ENCODE results near the gene DDX11.
A peak's percentile ranks its signal among the peaks of the same experiment; 100 is the strongest.
"Not testable (repeated sequence)": the region's sequence is repeated elsewhere in the genome, so short reads cannot be mapped to it uniquely, and the experiment has no call there.

The DDX11 gene

DNA sequence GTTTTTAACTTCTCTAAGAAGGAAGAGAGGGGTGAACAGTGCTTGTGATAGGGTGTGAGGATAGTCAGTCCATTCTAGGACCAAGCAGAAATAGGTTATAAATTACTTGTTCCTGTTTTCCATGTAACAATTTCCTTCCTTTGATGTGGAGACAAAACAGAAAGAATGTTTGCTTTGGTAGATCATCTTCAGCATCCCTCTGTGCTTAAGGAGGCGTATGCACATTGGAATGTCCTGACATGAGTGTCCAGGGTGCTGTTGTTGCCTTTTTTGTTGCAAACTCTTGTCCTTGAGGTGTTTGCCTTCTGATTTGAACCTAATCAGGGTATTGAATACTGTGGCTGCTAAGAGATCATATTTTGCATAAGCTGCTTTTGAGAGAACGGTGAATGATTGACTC is 23.5 kb upstream of the DDX11 start:
- H3K27me3 ChIP-seq (ENCODE audit: low read depth); DNase-seq (ENCODE audit: low spot score in 2 of 2); H3K4me1 ChIP-seq; H3K4me3 ChIP-seq; H3K36me3 ChIP-seq (replicated peaks); H3K9me3 ChIP-seq; in situ Hi-C loops (cut with MboI; ENCODE audit: low sequenced_read_pairs): not testable (repeated sequence)

DNA sequence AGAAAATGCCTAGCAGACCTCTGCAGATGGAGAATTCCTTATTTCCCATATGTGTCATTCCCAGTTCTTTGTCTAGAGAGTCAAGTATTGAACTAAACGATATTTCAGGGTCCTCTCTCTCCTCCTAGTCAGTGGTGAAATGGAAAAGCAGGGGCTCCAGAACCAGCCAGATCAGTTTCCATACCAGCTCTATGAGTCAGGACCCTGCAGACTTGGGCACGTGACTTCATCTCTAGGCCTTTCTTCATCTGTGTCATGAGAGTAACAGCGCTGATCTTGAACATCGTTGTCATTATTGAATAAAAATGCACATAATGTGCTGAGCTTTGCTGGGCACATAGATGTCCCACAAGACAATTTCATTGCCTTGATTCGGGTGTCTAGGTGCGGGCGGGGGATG is 23.1 kb upstream of the DDX11 start:
- H3K27me3 ChIP-seq (ENCODE audit: low read depth); in situ Hi-C loops (cut with MboI; ENCODE audit: low sequenced_read_pairs); H3K4me1 ChIP-seq; H3K9me3 ChIP-seq; H3K36me3 ChIP-seq (replicated peaks); H3K4me3 ChIP-seq; DNase-seq (ENCODE audit: low spot score in 2 of 2): not testable (repeated sequence)

DNA sequence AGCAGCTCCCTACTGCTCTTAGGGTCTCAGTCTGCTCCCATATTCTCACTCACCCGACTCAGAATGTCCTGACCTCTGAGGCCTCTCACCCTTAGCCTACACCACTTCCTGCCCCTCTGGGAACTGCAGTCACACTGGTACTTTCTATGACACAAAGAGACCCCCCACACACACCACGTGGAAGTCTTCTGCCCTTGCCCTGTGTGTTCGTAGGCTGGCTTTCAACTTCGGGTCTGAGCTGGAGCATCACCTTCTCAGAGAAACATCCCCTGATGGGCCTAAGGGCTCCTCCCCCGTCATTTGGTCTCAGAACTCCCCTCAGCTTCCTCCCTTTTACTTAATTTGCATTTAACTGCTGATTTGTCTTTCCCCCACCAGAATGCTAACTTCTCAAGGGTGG is 22.0 kb upstream of the DDX11 start:
- H3K4me3 ChIP-seq; in situ Hi-C loops (cut with MboI; ENCODE audit: low sequenced_read_pairs); H3K4me1 ChIP-seq; H3K9me3 ChIP-seq; DNase-seq (ENCODE audit: low spot score in 2 of 2); H3K27me3 ChIP-seq (ENCODE audit: low read depth); H3K36me3 ChIP-seq (replicated peaks): not testable (repeated sequence)

DNA sequence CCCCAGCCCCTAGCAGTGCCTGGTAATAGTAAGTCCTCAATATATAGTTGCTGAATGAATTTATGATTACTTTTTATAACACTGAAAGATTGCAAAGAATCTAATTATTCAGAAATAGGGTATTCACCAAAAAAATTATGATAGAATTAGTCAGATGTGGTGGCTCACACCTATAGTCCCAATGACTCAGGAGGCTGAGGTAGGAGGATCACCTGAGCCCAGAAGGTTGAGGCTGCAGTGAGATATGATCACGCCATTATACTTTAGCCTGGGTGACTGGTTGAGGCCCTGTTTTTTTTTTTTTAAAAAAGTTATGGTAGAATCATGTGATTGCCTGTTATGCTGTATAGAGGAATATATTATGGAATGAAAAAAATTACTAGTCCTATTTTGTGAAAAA is 21.5 kb upstream of the DDX11 start:
- H3K36me3 ChIP-seq (replicated peaks); DNase-seq (ENCODE audit: low spot score in 2 of 2); in situ Hi-C loops (cut with MboI; ENCODE audit: low sequenced_read_pairs); H3K9me3 ChIP-seq; H3K4me3 ChIP-seq; H3K4me1 ChIP-seq; H3K27me3 ChIP-seq (ENCODE audit: low read depth): not testable (repeated sequence)

DNA sequence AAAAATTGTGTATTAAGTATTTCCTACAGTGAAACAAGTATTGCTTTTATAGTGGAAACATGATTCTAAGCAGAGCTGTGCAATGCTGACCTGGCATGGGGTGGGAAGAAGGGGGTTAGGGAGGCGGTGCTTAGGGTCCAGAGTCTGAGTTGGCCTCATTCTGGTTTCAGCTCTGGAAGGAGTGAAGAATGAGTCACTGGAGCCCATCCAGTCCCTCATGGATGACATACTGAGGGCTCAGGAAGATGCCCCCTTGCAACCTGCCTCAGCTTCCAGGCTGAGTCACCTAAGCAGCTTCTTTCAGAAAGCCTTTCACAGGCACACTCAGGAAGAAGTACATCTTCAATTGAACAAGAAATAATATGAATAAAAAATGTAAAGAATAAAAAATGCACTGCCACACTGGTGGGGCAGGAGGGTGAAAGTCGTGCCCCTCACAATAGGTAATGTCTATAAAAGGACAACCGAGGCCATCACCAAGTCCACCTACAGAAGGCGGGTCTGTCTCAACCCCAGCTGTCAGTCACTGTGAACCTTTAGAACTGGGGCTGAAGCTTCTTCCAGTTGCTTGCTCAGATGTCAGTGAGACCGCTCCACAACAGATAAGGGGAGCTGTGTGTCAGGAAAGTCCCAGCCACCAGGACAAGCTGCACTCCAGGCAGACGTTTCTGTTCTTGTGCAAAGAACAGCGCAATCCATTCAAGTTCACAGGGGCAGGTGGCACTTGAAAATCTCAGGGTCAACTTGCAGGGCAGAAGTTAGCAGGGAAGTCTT is 20.8 kb upstream of the DDX11 start:
- H3K36me3 ChIP-seq (replicated peaks); H3K4me3 ChIP-seq; H3K9me3 ChIP-seq; H3K27me3 ChIP-seq (ENCODE audit: low read depth); in situ Hi-C loops (cut with MboI; ENCODE audit: low sequenced_read_pairs); DNase-seq (ENCODE audit: low spot score in 2 of 2); H3K4me1 ChIP-seq: not testable (repeated sequence)

DNA sequence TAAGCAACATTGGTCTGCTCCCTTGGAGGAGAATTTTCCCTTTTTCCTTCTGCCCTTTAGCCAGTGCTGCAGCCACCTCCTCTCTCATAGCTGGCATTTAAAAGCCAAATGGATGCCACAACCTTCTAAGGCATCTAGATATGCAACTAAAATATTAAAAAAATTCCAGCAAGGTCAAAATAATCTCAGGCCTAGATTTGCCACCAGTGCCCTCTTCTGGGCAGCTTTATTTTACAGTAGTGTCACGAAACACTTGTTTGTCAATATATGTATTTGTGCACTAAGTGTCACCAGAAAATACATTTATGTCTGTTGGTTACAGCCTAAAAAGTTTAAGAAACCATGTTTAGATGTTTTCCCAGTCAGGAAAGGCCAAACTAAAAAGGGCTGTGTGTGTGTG is 19.7 kb upstream of the DDX11 start:
- in situ Hi-C loops (cut with MboI; ENCODE audit: low sequenced_read_pairs); H3K27me3 ChIP-seq (ENCODE audit: low read depth); H3K9me3 ChIP-seq; H3K4me1 ChIP-seq; DNase-seq (ENCODE audit: low spot score in 2 of 2); H3K36me3 ChIP-seq (replicated peaks); H3K4me3 ChIP-seq: not testable (repeated sequence)

DNA sequence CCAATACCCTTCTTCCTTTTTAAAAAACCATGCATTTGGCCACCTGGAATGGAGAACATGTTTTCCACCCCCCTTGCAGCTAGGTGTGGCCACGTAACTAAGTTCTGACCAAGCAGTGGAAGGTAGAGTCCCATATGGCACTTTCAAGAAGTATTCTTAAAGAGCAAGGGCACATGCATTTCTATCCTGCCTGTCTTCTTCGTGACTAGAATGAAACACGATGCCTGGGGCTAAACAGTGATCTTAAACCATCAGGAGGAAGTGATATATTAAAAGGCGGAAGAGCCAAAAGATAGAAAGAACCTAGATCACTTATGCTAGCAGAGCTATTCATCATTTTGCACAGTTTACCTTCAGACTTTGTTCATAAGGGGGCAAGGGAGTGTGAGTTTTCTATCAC is 16.0 kb upstream of the DDX11 start:
- no peak overlapping the region for H3K4me3 ChIP-seq
- in situ Hi-C loops (cut with MboI; ENCODE audit: low sequenced_read_pairs): no loop called here
- no peak for DNase-seq (ENCODE audit: low spot score in 2 of 2)
- H3K36me3 ChIP-seq (replicated peaks): no peaks in the 10 kb centered on the region
- no peaks in the 10 kb centered on the region for H3K27me3 ChIP-seq (ENCODE audit: low read depth)
- H3K4me1 ChIP-seq: peaks cover 2% of the 10 kb centered on the region; the same call in 1 of the 2 replicates
- H3K9me3 ChIP-seq: no peaks in the 10 kb centered on the region

DNA sequence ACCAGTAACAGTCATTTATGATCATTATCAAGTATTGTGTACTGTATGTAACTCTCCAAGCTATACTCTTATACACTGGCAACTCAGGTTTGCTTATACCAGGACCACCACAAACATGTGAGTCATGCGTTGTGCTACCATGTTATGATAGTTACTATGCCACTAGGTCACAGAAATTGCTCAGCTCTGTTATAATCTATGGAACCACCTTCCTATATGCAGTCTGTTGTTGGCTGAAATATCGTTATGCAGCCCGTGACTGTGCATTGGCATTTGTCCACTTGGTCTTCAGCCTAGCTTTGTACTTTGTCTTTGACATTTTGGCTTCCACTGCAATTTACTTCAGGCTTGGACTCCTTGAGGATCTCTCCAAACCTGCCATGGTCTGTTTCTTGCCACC is 7.5 kb upstream of the DDX11 start:
- not testable (repeated sequence) for H3K27me3 ChIP-seq (ENCODE audit: low read depth)

DNA sequence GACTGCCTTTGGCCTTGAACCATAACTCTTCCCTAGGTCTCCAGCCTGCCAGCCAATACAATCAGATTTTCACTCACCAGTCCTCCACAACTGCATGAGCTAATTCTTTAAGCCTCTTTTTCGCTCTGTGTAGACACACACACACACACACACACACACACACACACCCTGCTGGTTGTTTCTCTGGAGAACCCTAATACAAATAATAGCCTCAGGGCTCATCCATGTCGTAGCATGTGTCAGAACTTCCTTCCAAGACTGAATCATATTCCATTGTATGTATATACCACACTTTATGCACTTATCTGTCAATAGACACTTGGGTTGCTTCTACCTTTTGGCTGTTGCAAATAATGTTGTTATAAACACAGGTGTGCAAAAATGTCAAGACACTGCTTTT is 6.0 kb upstream of the DDX11 start:
- H3K36me3 ChIP-seq (replicated peaks); H3K9me3 ChIP-seq; H3K4me1 ChIP-seq; H3K4me3 ChIP-seq; H3K27me3 ChIP-seq (ENCODE audit: low read depth); in situ Hi-C loops (cut with MboI; ENCODE audit: low sequenced_read_pairs); DNase-seq (ENCODE audit: low spot score in 2 of 2): not testable (repeated sequence)

More for the DNA sequence above, 7.5 kb upstream of the DDX11 start:
- H3K9me3 ChIP-seq; in situ Hi-C loops (cut with MboI; ENCODE audit: low sequenced_read_pairs); DNase-seq (ENCODE audit: low spot score in 2 of 2); H3K4me1 ChIP-seq; H3K36me3 ChIP-seq (replicated peaks); H3K4me3 ChIP-seq: not testable (repeated sequence)

DNA sequence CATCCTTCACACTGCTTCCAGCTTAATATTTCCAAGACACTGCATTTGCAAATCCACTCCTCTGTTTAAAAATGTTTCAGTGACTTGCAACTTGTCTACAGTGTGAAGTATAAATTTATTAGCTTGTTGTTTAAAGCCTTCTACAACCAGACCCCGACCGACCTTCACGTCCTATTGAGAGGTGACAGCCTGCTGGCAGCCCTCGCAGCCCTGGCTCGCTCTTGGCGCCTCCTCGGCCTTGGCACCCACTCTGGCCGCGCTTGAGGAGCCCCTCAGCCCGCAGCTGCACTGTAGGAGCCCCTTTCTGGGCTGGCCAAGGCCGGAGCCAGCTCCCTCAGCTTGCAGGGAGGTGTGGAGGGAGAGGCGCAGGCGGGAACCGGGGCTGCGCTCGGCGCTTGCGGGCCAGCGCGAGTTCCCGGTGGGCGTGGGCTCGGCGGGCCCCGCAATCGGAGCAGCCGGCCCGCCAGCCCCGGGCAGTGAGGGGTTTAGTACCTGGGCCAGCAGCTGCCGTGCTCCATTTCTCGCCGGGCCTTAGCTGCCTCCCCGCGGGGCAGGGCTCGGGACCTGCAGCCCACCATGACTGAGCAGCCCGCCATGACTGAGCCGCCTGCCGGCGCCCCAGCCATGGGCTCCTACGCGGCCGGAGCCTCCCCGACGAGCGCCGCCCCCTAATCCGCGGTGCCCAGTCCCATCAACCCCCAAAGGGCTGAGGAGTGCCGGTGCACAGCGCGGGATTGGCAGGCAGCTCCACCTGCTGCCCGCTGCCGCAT is 2.5 kb upstream of the DDX11 start:
- H3K36me3 ChIP-seq (replicated peaks); DNase-seq (ENCODE audit: low spot score in 2 of 2); H3K9me3 ChIP-seq; H3K27me3 ChIP-seq (ENCODE audit: low read depth); in situ Hi-C loops (cut with MboI; ENCODE audit: low sequenced_read_pairs); H3K4me1 ChIP-seq; H3K4me3 ChIP-seq: not testable (repeated sequence)

DNA sequence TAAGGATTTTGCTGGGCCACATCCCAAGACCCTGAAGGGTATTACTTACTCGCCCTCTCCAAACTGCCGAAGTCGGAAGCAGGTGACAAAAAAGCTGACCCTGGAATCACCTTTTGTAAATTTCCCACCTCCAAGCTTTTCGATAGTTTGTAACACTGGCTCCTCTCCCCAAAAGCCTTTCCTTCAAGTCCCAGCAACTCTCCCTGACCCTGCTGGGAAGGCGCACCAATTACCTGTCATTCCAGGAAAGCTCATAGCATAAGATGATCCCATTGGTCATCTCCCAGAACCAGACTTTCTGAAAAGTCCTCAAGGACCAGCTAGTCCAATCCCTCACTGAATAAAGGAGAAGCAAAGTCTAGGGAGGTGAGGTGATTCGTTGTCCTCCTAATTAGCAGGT is 698 bp upstream of the DDX11 start:
- H3K36me3 ChIP-seq (replicated peaks); DNase-seq (ENCODE audit: low spot score in 2 of 2); H3K27me3 ChIP-seq (ENCODE audit: low read depth); in situ Hi-C loops (cut with MboI; ENCODE audit: low sequenced_read_pairs); H3K4me3 ChIP-seq; H3K4me1 ChIP-seq; H3K9me3 ChIP-seq: not testable (repeated sequence)

DNA sequence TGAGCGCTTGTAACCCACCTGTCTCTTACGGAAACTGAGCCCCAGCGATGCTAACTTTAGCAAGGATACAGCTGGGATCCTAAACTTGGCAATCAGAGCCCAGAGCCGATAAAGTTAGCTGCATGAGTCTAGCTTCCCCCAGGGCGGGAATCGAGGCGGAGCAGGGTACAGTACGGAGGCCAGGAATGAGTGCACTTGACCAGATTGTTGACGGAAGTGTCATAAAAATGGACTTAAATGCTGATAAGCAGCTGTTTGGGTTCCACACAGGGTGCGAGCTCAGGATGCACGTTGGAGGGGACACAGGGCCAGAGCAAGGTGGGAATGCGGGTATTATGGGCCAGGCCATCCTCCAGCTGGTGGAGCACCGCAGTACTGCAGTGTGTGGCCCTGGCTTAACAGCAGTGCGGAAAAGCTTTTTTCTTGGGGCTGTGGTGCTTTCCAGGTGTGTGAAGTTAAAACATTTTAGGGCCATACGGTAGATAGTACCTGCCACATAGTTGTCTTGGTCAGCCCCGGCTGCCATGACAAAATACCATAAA is 744 bp downstream of the DDX11 start:
- H3K4me3 ChIP-seq: peak overlapping the region; percentile 41
- in situ Hi-C loops (cut with MboI; ENCODE audit: low sequenced_read_pairs); H3K4me1 ChIP-seq; H3K9me3 ChIP-seq; H3K36me3 ChIP-seq (replicated peaks); H3K27me3 ChIP-seq (ENCODE audit: low read depth): not testable (repeated sequence)
- DNase-seq (ENCODE audit: low spot score in 2 of 2): peak in 1 of 2 experiments; percentile 48

DNA sequence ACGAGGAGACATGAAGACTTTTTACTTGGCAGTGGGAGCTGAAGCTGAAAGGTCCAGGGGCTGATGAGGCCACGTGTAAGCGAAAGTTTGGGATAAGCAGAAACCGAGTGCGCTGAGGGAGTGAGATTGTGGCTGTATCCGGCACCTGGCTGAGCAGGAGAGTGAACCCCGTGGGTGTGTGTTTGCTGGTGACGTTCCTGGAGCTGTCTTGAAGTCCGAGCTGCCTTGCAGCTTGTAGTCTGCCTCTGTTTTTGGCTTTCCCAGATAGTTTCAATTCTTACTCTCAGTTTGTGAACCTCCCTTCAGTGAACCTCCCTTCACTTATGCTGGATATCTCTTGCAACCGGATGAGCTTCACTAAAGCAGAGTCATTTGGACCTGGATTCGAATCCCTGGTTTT is 2.5 kb downstream of the DDX11 start:
- DNase-seq (ENCODE audit: low spot score in 2 of 2); H3K4me1 ChIP-seq; H3K9me3 ChIP-seq; H3K4me3 ChIP-seq; H3K27me3 ChIP-seq (ENCODE audit: low read depth); in situ Hi-C loops (cut with MboI; ENCODE audit: low sequenced_read_pairs); H3K36me3 ChIP-seq (replicated peaks): not testable (repeated sequence)

DNA sequence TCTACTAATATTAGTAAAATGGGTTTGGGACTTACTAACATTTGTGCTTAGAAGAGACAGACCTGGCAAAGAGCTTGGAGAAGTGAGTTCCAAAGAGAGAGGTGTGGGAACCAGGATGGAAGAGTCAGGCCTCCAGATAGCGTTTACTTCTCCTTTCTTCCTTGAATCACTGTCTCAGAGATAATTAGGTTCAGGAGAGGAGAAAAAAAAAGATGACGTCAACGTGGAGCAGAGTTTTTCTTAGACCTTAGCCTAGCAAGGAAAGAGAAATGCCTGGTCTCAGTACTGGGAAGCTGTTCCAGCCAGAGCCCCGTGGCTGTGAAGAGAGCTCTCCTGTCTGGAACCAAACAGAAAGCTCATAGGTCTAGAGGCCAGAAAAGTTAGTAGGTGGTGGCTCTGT is 3.4 kb downstream of the DDX11 start:
- in situ Hi-C loops (cut with MboI; ENCODE audit: low sequenced_read_pairs); H3K27me3 ChIP-seq (ENCODE audit: low read depth); H3K4me1 ChIP-seq; DNase-seq (ENCODE audit: low spot score in 2 of 2); H3K4me3 ChIP-seq; H3K36me3 ChIP-seq (replicated peaks); H3K9me3 ChIP-seq: not testable (repeated sequence)
